GM21360 (cell line): ENCODE data around the gene MDGA2.

ENCODE experiments used
- ATAC-seq: cut with Tn5 transposase; IDR thresholded peaks from one replicate; pipeline ENCODE4 v1.9.1; 2021; ENCODE audit warnings: mild to moderate bottlenecking, moderate library complexity; ENCODE audit not compliant: unreplicated experiment

The MDGA2 gene

DNA sequence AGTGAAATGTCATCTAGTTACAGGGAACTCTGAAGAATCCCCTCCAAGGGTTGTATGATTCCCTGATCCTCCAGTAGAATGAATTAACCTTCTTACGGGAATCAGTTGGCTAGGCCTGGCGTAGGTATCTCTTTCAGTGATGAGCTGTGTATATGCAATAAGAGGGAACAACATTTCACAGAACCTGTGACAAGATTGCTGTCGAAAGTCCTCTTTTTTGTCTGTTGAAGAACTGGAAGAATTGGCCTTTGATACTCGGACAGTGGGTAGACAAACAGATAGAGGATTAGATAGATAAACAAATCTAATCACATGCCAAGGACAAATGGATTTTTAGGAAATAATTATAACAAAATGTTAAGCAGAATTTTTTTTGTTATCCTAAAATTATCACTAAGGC is 184.6 kb downstream of the MDGA2 start:
- no peak for ATAC-seq

DNA sequence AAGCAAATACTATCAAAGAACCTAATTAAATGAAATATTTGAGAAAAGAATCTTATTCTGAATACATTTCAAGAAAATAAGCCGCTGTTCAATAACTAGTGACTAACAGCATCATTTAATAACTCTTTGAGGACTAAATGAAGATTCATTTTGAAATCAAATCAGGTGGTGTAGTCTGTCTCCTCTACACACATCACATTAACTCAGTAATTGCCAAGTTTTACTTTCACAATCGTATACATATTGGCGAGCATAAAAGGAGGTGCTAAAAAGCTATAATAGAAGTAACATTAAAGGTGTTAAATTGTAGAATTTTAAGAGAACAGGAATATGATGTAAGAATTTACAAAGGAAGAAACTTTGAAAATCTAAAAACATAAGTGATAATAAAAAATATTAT is 185.1 kb downstream of the MDGA2 start:
- ATAC-seq = no peak

DNA sequence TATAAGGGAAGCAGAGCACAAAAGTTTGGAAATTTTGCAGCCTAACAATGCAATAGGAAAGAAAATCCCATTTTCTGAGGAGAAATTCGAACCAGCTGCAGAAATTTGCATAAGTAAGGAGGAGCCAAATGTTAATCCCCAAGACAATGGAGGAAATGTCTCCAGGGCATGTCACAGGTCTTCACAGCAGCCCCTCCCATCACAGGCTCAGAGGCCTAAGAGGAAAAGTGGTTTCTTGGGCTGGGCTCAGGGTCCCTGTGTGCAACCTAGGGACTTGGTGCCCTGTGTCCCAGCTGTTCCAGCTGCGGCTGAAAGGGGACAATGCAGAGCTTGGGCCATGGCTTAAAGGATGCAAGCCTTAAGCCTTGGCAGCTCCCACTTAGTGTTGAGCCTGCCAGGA is 190.0 kb downstream of the MDGA2 start:
- ATAC-seq = no peak

DNA sequence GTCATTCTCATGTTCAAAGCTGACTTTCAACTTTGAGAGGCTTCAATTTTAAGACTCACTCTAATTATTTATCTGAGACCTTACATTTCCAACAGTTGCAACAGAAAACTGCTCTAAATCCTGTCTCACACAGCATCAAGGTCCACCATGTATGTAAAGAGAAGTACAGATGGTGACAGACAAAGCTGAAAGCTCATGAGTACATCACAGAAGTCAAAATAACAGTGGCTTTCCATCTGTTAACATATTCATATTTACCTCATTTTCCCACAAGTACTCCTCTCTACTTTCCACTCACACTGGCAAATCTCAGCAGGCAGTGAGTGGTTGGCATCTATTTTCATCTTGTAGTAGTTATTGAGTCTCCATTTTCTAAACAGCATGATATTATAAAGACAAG is 192.0 kb downstream of the MDGA2 start:
- ATAC-seq = no peak

DNA sequence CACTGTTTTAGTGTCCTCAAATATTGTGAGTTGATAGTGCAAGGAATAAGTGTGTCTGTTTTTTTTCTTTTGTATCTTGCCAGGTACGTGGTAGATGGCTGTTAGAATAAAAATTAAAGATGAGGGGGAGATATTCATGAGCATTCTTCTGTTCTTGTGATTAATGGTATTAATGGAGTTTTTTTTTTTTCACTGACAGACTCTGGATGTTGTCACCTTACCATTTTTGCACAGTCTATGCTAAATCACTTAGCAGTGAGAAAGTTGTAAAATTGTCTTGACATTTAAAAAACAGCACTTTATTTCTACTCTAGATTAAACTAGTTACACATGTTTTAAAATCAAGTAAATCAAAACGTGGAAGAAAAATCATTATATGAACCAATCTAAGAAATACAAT is 204.3 kb downstream of the MDGA2 start:
- no peak for ATAC-seq

DNA sequence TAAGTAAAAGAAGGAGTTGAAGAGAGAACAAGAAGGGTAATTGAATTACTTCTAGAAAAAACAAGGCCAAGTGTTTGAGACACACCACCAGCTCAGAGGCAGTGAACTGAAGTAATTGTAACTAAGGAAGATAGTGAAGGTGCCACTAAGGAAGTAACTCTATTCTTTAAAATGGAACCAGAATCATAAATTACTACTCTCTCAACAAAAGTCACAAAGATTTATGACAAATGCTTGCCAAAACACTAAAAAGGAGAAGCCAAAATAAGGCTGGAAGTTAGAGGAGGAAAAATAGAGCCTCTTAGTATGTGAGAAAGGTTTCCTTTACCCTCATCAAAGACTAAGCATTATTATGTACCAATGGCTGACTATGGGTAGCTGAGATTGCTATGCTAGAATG is 208.5 kb downstream of the MDGA2 start:
- no peak for ATAC-seq

DNA sequence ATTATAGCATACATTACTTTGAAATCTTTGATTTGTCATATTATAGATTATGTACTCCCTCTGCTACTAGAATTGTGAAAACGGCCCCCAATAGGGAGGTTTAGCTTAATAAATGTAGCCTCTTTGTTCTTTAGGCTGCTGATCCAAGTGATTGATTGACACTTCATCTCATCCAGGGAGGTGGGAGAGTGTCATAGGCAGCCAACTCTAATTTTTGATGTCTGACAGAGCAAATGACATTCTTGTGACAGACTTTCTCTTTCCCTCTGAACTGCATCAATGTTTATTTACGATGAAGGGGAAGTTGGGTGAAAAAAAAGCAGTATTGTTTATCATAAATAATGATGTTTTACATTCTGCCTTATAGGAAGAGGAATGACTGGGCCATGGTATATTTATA is 221.4 kb downstream of the MDGA2 start:
- ATAC-seq = no peak

DNA sequence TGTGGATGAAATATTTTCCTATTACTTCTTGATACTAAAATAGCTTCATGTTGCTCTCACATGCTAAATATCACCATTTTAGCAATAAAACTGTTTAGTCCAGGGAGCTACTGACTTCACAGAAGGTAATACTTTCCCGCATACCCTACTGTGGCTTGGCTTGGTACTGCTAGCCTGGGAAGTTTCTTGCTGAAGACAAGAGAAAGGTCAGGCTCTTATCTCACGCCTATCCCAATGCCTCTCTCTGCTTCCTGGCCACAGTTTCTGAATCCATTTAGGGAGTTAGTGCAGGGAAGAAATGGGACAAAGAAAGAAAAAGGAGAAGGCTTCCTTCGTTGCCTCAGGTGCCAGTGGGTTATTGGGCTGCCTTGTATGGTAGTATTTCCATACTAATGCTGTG is 228.3 kb downstream of the MDGA2 start:
- no peak for ATAC-seq

DNA sequence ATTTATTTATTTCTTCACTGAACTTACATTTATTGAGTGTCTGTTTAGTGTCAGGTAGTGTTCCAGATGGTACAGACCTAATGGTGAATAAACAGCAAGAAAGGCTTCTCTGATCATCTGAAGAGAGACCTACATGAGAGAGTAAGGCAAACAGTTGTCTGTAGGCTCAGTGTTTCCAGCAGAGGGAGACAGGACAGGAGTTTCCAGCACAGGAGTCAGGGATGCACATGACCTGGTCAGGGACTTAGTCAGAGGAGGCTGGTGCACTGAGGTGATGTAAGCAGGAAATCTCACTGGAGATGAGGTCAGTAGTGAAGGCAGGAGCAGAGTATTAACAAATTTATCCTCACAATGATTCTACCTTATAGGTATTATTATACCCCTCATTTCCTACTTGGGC is 233.2 kb downstream of the MDGA2 start:
- no peak for ATAC-seq

DNA sequence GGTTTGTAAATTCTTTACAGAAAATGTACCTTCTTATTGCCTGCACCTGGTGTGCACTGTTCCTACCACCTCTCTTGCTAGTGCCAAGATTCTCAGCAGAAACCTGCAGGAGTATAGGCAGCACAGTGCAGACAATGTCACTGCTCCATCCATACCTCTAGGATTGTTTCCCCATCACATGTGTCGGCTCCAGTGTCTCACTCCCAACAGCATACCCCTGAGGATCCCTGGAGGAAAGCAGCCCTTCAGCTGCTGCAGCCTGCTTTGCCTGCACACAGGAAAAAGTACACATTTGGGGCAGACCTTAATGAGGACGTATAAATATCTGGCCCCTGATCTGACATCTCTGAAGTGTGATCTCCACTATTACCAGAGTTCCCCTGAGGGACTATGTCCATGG is 235.5 kb downstream of the MDGA2 start:
- no peak for ATAC-seq

DNA sequence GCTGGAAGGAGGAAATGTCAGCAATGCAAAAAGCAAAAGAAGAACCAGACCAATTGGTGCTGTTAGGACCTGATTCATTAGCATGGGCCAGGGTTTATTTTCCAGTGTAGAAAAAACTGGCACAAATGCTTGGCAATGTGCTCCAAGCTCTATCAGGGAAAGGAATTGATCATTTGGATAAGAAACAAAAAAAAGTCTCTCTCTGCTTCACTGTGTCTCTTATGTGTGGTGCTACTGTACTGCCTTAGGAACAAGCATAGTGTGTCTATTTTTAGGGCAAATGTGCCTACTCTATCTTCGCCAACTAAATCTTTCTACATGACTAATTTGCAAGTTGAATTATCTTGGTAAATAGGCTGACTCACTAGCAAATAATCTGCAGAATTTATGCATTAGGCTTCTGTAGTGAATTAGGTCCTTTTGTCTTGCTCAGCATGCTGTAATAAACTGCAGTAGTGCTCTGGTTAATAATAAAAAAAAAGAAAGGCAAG is 236.7 kb downstream of the MDGA2 start:
- no peak for ATAC-seq

DNA sequence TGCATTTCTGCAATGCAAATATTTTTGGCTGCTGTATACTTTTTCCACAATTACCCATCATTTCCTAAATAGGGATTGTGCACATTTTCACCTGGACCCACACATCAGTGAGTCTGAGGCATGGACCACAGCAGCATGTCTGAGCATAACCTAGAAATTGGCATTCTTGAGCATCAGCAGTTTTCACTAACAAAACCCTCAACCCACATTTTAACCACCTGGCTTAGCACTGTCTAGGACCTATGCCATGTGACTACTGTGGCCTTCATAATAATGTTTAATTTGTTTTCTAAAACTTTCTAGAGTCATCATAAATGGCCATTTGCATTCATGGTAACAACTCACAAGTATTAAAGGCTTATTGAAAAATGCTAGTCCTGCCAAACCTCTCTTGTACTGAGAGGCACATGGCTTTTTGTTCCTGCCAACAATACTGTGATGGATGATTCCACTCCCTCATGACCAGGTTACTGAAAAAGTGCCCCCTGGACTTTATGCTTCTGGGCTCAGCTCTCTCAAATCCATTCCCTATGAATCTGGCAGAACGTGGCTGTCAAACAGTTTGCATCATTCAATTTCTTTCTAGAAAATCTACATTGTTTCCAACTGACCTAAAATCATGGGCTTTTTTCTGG is 240.0 kb downstream of the MDGA2 start:
- no peak for ATAC-seq

DNA sequence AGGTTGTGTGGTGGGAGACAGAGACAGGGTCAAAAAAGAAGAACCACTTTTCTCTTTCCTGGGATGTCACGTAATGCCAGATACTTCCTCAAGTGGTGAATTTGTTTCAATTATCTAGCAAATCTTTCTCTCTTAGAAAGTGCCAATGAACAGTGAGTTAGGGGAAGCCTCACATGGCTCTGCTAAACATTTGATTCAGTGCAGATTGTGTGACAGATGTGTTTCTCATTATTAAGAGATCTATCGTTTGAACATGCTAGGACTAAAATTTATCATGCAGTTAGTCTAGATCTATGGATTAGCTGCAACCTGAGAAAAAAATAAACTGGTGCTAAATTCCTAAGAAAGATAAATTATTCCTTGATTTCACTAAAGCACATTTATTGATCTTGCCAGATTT is 247.8 kb downstream of the MDGA2 start:
- no peak for ATAC-seq

DNA sequence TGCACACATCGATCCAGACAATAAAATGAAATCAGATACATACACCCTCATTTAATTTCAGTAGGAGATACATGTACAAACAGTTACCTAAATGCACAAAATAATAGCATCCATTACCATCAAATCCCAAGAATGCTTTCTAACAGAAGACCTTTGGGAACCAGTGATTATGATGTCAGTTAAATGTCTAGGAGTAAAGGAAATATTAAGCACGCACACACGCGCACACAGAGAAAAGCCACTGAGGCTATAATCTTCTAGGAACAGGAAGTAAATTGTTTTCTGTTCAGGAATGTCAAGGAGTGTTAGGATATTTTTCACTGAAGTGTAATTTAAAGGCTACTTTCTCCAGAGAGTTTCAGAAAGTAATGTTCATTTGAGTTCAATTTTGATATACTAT is 250.1 kb downstream of the MDGA2 start:
- no peak for ATAC-seq

DNA sequence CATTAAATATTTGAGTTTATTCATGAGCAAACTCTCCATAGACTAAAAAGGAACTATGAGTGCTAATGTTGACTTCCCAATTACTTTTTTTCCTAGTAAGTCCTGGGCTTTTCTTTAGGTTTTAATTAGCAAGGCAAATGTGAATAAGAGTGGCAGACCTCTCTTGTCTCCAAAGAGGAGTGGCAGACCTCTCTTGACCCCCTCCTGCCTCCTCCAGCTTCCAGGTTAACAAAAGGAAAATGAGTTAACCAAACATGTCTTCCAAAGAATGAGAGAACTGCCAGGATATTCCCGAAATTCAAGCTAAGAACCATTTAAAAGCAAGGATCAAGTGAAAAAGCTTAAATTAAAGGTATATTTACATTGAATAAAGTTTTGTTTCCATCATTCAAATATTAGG is 253.2 kb downstream of the MDGA2 start:
- no peak for ATAC-seq

DNA sequence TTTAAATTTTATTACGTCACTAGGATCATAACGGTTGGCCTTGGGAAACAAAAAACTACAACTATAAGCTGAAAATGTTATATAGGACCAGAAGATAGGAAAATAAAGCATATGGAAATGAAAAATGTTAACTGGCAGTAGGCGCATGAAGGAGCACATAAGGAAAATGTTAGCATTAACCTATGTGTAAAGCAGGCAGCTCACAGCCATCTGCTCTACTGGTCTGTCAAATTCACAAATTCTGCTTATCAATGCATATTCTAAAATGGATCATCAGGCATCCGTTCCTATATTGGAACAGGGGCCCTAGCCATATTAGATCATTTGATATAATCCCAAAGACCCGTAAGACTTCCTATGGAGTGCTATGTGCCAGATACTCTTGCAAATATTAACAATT is 263.9 kb downstream of the MDGA2 start:
- ATAC-seq = no peak

DNA sequence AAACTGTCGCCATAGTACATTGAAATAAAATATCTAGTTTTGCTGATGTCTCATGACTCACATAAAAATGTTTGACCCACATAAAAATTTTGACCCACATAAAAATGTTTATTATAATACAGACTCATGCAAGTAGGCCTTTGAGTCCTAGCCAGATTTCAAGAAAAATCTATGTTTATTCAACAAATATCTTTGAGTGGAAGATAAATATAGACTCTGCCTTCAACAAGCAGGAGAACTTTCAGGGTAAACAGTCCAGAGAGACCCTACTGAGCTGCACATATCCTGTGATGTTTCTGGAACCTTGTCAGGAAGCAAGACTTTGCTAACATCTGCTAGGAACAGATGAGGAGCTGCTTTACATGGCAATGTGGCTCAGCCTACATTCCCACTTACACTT is 283.1 kb downstream of the MDGA2 start:
- no peak for ATAC-seq

DNA sequence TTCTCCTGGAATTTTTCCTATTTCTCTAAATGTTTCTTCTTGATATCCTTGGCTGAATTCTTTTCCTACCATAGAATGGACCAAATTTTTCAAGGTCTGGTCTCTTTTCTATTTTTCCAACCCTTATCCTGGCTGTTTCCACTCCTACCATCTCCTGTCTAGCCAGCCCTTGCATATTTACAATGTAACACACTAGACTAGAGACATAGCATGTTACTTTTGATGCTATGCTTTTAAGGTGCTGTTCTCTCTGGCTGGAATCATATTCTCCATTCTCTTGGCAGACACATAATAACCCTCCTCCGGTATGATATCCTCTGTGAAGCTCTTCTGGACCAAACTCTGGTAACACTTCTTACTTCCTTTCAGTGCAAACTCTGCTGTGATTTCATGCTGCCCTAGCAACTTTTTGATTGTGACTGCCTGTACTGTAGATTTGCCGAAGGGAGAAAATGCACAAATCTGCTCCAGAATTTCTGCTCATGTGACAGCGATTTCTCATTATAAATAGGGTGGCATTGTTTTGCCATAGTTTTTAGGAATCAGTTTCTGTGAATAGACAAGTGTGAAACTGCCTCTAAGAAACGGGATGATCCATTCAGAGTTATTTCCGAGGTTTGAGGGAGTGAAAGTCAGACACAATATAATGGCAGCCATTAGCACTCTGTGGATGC is 284.4 kb downstream of the MDGA2 start:
- ATAC-seq = no peak

DNA sequence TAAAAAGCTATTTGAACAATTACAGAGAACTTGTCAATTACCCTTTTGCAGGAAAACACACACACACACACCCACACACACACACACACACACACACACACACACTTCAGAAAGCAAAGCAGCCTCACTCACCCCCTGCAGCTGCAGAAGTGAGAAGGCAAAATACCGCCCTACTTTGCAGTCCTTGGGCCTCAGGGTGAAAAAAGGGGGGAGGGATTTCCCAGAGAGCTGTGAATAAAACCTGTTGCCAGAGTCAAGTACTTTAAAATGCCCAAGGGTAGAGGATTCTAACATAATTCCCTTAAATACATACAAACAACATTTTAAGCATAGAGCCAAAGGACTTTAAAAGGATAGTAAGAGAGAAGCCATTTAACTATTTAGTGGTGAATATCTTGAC is 285.9 kb downstream of the MDGA2 start:
- no peak for ATAC-seq

DNA sequence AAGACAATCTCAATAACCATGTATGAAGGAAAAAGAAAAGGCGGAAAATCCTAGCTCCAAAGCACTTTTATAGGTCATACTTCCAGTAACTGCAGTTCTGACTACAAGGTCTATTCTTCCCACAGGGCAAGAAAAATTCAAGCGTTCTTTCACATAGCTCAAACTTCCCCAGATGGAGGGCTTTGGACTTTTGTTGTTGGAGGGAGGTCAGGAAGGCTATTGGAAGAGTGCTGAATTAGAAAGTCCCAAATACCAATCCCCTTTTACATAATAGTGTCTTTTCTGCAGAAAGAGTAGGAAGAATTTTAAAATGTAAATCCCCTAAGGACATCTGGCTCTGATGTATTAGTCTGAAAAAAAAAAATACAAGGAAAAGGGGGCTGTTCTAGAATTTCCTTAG is 309.4 kb downstream of the MDGA2 start:
- no peak for ATAC-seq

DNA sequence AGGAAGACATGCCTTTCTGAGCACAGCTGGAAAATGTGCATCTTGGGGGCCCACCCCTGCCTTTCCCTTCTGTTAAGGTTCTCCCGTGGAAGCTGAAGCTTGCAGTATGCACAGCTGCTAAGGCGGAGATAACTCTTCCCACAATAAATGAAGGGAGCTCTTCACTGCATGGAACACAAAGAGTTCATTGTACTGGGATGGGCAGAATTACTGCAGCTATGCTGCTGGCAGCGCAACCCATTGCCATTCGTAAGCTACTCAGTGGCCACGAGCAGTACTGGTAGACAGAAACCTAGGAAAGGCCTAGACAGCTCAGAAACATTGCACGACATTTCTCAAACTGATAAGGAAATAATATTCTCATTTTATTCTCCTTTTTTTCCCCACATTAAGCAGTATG is 310.2 kb downstream of the MDGA2 start:
- ATAC-seq = no peak

DNA sequence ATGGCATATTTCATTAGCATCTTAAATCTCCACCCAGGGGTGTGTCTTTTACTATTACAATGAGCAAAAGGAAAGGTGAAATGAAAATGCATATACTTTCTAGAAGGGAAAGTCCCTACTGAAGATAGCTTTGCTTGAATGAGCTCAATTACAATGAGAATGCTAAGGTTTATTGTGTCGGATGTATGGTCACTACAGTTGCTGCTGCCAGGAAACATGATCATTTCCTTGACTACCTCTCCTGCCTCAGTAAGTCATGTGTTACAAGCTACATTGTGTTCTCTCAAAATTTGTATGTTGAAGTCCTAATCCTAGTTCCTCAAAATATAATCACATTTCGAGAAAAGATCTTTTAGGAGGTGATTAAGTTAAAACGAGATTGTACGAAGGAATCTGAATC is 322.2 kb downstream of the MDGA2 start:
- no peak for ATAC-seq

DNA sequence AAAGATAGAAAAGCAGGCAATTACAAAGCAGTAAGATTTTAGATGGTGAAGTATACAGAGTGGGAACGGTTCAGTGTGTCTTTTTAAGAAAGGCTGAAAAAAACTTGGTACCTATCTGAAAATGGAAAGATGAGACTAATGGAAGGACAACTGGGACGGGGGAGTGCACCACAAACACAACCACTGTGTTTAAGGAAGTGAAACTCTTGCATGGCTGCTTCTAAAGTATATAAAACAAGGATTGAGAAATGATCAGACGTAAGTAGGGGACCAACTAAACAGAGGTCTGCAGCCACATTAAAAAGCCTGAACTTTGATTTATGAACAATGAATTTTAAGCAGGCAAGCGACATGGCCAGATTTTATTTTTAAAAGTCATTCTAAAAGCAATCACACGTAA is 328.6 kb downstream of the MDGA2 start:
- no peak for ATAC-seq
